Loucy (cell line): ENCODE data around the gene HOTAIR.

Source experiments
- EZH2phosphoT487 ChIP-seq: fragments of 200-600 bp; IDR thresholded peaks from 2 replicates; pipeline ENCODE4 v1.6.1; 2018; ENCODE audit warnings: antibody characterized with exemption, mild to moderate bottlenecking, moderate library complexity, borderline replicate concordance
- TF ChIP-seq, protein P1 (sequence below): fragments of 200-600 bp; sonication (generic); conservative IDR thresholded peaks from 2 replicates; pipeline ENCODE4 v1.5.1; 2014; ENCODE audit warnings: mild to moderate bottlenecking, antibody characterized with exemption, low read length

- no peak for TF ChIP-seq EZH2phosphoT487
- TF ChIP-seq, protein P1, sequence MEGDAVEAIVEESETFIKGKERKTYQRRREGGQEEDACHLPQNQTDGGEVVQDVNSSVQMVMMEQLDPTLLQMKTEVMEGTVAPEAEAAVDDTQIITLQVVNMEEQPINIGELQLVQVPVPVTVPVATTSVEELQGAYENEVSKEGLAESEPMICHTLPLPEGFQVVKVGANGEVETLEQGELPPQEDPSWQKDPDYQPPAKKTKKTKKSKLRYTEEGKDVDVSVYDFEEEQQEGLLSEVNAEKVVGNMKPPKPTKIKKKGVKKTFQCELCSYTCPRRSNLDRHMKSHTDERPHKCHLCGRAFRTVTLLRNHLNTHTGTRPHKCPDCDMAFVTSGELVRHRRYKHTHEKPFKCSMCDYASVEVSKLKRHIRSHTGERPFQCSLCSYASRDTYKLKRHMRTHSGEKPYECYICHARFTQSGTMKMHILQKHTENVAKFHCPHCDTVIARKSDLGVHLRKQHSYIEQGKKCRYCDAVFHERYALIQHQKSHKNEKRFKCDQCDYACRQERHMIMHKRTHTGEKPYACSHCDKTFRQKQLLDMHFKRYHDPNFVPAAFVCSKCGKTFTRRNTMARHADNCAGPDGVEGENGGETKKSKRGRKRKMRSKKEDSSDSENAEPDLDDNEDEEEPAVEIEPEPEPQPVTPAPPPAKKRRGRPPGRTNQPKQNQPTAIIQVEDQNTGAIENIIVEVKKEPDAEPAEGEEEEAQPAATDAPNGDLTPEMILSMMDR = peak; percentile 93
Measured at GRCh38 chr12:54005853-54006558, 31.3 kb upstream of the HOTAIR start.
